ENCODE results near the gene CREB3L2. TPM values are rescaled to one million over a fixed set of nuclear protein-coding genes. Genes with fewer than 3 reads are reported as not detected.
A peak's percentile ranks its signal among the peaks of the same experiment; 100 is the strongest.
"Not testable (repeated sequence)": the region's sequence is repeated elsewhere in the genome, so short reads cannot be mapped to it uniquely, and the experiment has no call there.

CREB3L2 gene
- total and polyA plus RNA-seq, 5 experiments from 2014 or later: 5.2 to 12.8 (median 9.0) TPM

- Mint-ChIP-seq H3K4me3 (no peak overlapping the region), H3K27ac (peak overlapping the region in 1 of 10 donors; percentile 66), H3K4me1 (peaks cover 4 to 44% (median 9%) of the 10 kb centered on the region in 4 donors), H3K9me3 (peaks cover 0 to 33% (median 10%) of the 10 kb centered on the region in 9 donors), H3K27me3 (no peaks in the 10 kb centered on the region), H3K36me3 (peaks cover 19 to 39% (median 19%) of the 10 kb centered on the region in 3 donors)
- POLR2A ChIA-PET: interaction anchor here (1.5 kb wide), 1 partner anchor 47 kb away, joined by 3 read pairs; no protein-coding TSS in a partner anchor
- no peak for DNase-seq
- ATAC-seq: no peak
Observed at GRCh38 chr7:137984181-137985041, 17.5 kb downstream of the CREB3L2 start.

DNA sequence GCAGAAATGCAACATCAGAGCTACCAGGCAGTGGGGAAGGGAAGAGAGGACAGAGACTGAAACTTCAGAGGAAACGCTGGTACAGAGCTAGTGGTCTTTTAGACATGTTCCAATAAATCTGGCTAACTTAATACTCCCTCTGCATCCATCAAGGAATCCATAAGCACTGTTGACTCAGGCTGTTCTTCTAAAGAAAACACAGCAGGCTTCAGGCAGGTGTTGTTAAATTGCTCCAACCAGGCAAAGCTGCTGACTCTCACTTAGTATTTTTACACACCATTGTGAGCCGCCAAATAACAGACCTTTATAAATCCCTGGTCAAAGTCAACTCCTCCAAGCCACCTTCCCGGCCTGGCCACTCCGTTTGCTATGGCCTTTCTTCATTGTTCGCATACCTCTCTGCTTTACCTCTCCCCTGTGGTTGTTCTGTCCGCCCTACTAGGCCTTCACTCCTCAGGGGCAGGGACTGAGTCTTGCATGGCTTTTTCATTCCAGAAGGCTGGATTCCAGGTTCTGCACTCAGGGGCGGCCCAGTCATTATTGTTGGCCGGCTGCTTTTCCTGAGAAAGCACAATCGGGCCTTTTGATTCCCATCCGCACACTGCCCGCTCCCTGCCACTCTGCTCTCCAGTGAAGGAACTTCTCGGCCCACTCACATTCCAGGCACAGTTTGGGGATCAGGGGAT is 18.4 kb downstream of the CREB3L2 start:
- Mint-ChIP-seq H3K4me3 (no peak overlapping the region), H3K36me3 (peaks cover 19 to 43% (median 19%) of the 10 kb centered on the region in 3 donors), H3K4me1 (peaks cover 4 to 44% (median 9%) of the 10 kb centered on the region in 4 donors), H3K27me3 (no peaks in the 10 kb centered on the region), H3K27ac (peak overlapping the region in 1 of 10 donors; percentile 44), H3K9me3 (peaks cover 0 to 33% (median 10%) of the 10 kb centered on the region in 9 donors)
- no peak for DNase-seq
- POLR2A ChIA-PET: interaction anchor here (1.5 kb wide), 1 partner anchor 46 kb away, joined by 3 read pairs; no protein-coding TSS in a partner anchor
- no peak for ATAC-seq

GRCh38 chr7:137982394-137982793 is 19.5 kb downstream of the CREB3L2 start:
- Mint-ChIP-seq H3K4me1 (peaks cover 3 to 45% (median 9%) of the 10 kb centered on the region in 4 donors), H3K9me3 (peaks cover 0 to 33% (median 10%) of the 10 kb centered on the region in 9 donors), H3K36me3 (peaks cover 19 to 43% (median 19%) of the 10 kb centered on the region in 3 donors), H3K27ac (peak overlapping the region in 2 of 10 donors; percentile 19 to 30)
- H3K27me3 Mint-ChIP-seq, DNase-seq, ATAC-seq, H3K4me3 Mint-ChIP-seq: not testable (repeated sequence)
- POLR2A ChIA-PET: interaction anchor here (0.9 kb wide), 1 partner anchor 14 kb away, joined by 3 read pairs; no protein-coding TSS in a partner anchor

GRCh38 chr7:137981668-137982067 is 20.2 kb downstream of the CREB3L2 start:
- Mint-ChIP-seq H3K27me3 (no peaks in the 10 kb centered on the region), H3K36me3 (peaks cover 19 to 43% (median 19%) of the 10 kb centered on the region in 3 donors), H3K4me3 (no peak overlapping the region), H3K9me3 (peaks cover 0 to 33% (median 10%) of the 10 kb centered on the region in 9 donors), H3K27ac (peak overlapping the region in 2 of 10 donors; percentile 41 to 52), H3K4me1 (peaks cover 2 to 47% (median 8%) of the 10 kb centered on the region in 4 donors)
- DNase-seq (no peak), ATAC-seq (no peak)
- POLR2A ChIA-PET: interaction anchor here (0.9 kb wide), 1 partner anchor 15 kb away, joined by 3 read pairs; no protein-coding TSS in a partner anchor

- DNase-seq: no peak
- POLR2A ChIA-PET: interaction anchor here (0.9 kb wide), 1 partner anchor 15 kb away, joined by 3 read pairs; no protein-coding TSS in a partner anchor
- peaks cover 0 to 33% (median 10%) of the 10 kb centered on the region in 9 donors for H3K9me3 Mint-ChIP-seq
- ATAC-seq: no peak
- peaks cover 19 to 43% (median 19%) of the 10 kb centered on the region in 3 donors for H3K36me3 Mint-ChIP-seq
- H3K4me3 Mint-ChIP-seq: no peak overlapping the region
- peaks cover 2 to 47% (median 8%) of the 10 kb centered on the region in 4 donors for H3K4me1 Mint-ChIP-seq
- H3K27me3 Mint-ChIP-seq: no peaks in the 10 kb centered on the region
- peak overlapping the region in 3 of 10 donors; percentile 11 to 56 (median 52) for H3K27ac Mint-ChIP-seq
Observed at GRCh38 chr7:137981175-137981574, 20.7 kb downstream of the CREB3L2 start.

- Mint-ChIP-seq H3K9me3 (peaks cover 0 to 33% (median 10%) of the 10 kb centered on the region in 9 donors), H3K27me3 (no peaks in the 10 kb centered on the region), H3K4me3 (no peak overlapping the region), H3K27ac (peak overlapping the region in 1 of 10 donors; percentile 32), H3K4me1 (peaks cover 0 to 44% (median 8%) of the 10 kb centered on the region in 4 donors), H3K36me3 (peaks cover 19 to 43% (median 19%) of the 10 kb centered on the region in 3 donors)
- POLR2A ChIA-PET: no interaction called here
- DNase-seq (no peak), ATAC-seq (no peak)
Observed at GRCh38 chr7:137980308-137980707, 21.6 kb downstream of the CREB3L2 start.

DNA sequence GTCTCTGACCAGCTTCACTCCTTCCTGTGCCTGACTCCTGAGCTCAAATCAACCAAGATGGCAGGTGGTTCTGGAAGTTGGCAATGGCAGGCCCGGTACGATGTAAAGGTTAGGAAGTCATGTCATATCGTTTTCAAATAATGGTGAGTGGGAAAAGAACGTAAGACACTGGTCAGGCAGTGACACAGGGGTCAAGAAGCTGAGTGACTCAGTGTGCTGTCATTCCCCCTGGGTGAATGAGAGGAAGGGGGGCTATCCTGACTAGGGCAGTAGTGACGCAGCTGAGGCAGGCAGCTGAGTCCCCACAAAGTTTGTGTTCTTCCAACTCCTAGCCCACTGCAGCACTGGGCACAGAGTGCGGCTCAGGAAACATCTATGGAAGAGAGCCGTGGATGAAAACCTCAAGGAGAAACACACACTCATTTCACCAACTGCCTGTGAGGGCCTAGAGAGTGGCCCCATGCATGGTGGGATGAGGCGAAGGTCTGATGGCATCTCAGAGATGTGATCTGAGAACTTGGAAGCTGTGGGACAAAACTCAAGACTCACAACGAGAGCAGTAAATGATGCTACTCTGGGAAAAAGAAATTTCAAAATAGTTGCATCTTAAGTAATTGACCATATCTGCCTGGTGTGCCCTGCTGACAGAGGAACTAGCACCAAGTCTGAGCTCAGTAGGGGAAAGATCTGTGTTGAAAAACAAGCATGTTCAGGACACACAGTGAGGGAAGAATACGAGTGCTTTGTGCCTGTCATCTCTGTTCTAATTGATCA is 23.2 kb downstream of the CREB3L2 start:
- POLR2A ChIA-PET: interaction anchor here (0.6 kb wide), 1 partner anchor 30 kb away, joined by 4 read pairs; no protein-coding TSS in a partner anchor
- DNase-seq: no peak
- no peak overlapping the region for H3K27ac Mint-ChIP-seq
- H3K4me3 Mint-ChIP-seq: no peak overlapping the region
- H3K36me3 Mint-ChIP-seq: peaks cover 11 to 30% (median 19%) of the 10 kb centered on the region in 3 donors
- H3K9me3 Mint-ChIP-seq: peaks cover 0 to 25% (median 10%) of the 10 kb centered on the region in 9 donors
- ATAC-seq: no peak
- peaks cover 0 to 32% (median 8%) of the 10 kb centered on the region in 4 donors for H3K4me1 Mint-ChIP-seq
- H3K27me3 Mint-ChIP-seq: no peaks in the 10 kb centered on the region

- H3K27me3 Mint-ChIP-seq: no peaks in the 10 kb centered on the region
- H3K4me3 Mint-ChIP-seq: no peak overlapping the region
- ATAC-seq (no peak), DNase-seq (no peak)
- POLR2A ChIA-PET: no interaction called here
- H3K9me3 Mint-ChIP-seq: peaks cover 0 to 12% (median under 1%) of the 10 kb centered on the region in 9 donors
- peaks cover 2 to 15% (median 8%) of the 10 kb centered on the region in 3 donors for H3K36me3 Mint-ChIP-seq
- H3K27ac Mint-ChIP-seq: no peak overlapping the region
- H3K4me1 Mint-ChIP-seq: peaks cover 0 to 31% (median 8%) of the 10 kb centered on the region in 4 donors
Observed at GRCh38 chr7:137977173-137977572, 24.7 kb downstream of the CREB3L2 start.

DNA sequence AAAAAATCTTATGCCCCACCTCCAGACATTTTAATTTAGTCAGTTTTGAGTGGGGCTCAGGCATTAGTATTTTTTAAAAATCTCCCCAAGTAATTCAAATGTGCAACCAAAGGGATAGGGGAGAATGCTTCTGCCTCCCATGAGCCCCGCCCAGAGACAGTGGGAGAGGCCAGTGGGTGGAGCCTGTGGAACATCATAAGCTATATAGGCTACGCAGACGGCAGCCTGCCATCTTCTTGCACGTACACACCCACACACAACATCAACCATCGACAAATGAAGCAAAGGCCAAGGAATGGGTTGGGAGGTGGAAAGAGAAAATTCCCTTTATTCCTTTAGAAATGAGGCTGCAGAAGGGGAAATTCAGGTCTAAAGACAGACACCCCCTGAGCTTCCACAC is 25.2 kb downstream of the CREB3L2 start:
- Mint-ChIP-seq H3K4me3 (no peak overlapping the region), H3K36me3 (peaks cover 2 to 11% (median 7%) of the 10 kb centered on the region in 3 donors), H3K9me3 (peaks cover 0 to 11% (median 0%) of the 10 kb centered on the region in 9 donors), H3K27ac (no peak overlapping the region), H3K4me1 (peaks cover 0 to 29% (median 8%) of the 10 kb centered on the region in 4 donors), H3K27me3 (no peaks in the 10 kb centered on the region)
- DNase-seq: no peak
- POLR2A ChIA-PET: no interaction called here
- no peak for ATAC-seq

DNA sequence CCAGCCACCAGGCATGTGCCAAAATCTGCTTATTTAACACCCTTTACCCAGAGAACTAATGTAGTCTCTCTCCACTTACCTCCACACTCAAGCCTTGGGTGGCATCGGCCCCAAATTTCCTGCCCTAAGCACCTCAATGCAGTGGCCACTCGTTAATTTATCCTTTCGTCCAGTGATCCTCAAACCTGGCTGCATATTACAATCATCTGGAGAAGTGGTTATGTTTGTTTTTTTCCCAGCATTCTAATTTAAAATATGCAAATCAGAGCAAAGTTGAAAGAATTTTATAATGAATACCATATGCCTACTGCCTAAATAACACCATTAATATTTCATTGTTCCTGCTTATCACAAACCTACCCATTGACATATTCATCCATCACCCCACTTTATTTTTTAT is 25.7 kb downstream of the CREB3L2 start:
- DNase-seq: no peak
- ATAC-seq: no peak
- POLR2A ChIA-PET: no interaction called here
- H3K27me3 Mint-ChIP-seq: no peaks in the 10 kb centered on the region
- H3K9me3 Mint-ChIP-seq: peaks cover 0 to 6% (median 0%) of the 10 kb centered on the region in 9 donors
- H3K4me1 Mint-ChIP-seq: peaks cover 0 to 24% (median 8%) of the 10 kb centered on the region in 4 donors
- H3K4me3 Mint-ChIP-seq: no peak overlapping the region
- H3K27ac Mint-ChIP-seq: no peak overlapping the region
- H3K36me3 Mint-ChIP-seq: peaks cover 2 to 8% (median 2%) of the 10 kb centered on the region in 3 donors

DNA sequence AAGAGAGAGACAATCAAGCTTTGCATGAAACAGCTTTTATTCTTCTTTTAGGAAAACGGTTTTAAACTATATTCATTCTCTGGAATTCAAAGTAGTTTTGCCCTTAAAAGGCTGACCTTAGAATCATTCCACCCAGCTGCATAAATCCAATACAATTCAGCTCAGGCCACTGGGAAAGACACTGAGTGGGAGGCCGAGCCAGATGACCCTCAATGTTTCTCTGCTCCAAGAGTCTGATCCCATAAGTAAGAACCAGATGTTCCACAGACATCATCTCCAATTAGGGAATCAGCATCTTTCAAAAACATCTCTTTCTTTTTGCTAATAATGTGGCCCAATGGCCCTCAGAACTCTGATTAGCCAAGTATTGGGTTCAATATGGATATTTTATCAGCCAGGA is 26.1 kb downstream of the CREB3L2 start:
- Mint-ChIP-seq H3K36me3 (peaks cover 0 to 7% (median 2%) of the 10 kb centered on the region in 3 donors), H3K4me1 (peaks cover 0 to 20% (median 6%) of the 10 kb centered on the region in 4 donors), H3K27ac (no peak overlapping the region), H3K9me3 (peaks cover 0 to 1% (median 0%) of the 10 kb centered on the region in 9 donors), H3K27me3 (no peaks in the 10 kb centered on the region), H3K4me3 (no peak overlapping the region)
- POLR2A ChIA-PET: no interaction called here
- ATAC-seq (no peak), DNase-seq (no peak)

DNA sequence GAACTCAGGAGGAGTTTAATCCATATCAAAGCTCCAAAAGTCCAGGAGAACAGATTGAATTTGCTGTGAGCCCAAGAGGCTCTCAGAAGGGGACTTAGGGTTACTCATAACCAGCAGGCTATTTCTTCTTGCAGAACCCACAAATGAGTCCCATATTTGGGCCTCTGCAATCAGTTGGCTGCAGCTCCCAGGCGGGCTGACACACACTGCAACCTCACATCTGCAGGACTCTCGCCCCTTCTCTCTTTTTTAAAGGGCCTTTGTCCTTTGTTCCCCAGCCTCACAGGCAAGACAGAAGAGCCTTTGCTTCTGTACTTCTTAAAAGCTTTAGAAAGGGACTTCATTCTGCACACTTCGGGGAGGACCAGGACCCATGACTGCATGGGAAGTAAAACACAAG is 26.7 kb downstream of the CREB3L2 start:
- no peak for DNase-seq
- Mint-ChIP-seq H3K36me3 (peaks cover 0 to 7% (median 2%) of the 10 kb centered on the region in 3 donors), H3K4me1 (peaks cover 0 to 15% (median 5%) of the 10 kb centered on the region in 4 donors), H3K27me3 (no peaks in the 10 kb centered on the region), H3K27ac (no peak overlapping the region), H3K4me3 (no peak overlapping the region), H3K9me3 (no peaks in the 10 kb centered on the region)
- no peak for ATAC-seq
- POLR2A ChIA-PET: no interaction called here

Data from naive thymus-derived CD8-positive, alpha-beta T cell (primary cell).